Subcutaneous abdominal adipose tissue (tissue), 5 donors: ENCODE results near the gene KTI12.
A peak's percentile ranks its signal among the peaks of the same experiment; 100 is the strongest.
"Not testable (repeated sequence)": the region's sequence is repeated elsewhere in the genome, so short reads cannot be mapped to it uniquely, and the experiment has no call there.

ENCODE experiments used
- H3K27ac ChIP-seq: one replicate; pipeline ENCODE4 v1.7.0; 2013; ENCODE audit warnings: low read depth, mild to moderate bottlenecking, inconsistent platforms, low read length, moderate library complexity
- H3K27me3 ChIP-seq, 5 donors: one replicate each; pipeline ENCODE4 v1.7.0; 2013; ENCODE audit warnings: low read length in 5 of 5, inconsistent platforms in 1 of 5; ENCODE audit not compliant: control insufficient read depth in 5 of 5, insufficient read depth in 4 of 5
- H3K36me3 ChIP-seq, 5 donors: one replicate each; pipeline ENCODE4 v1.7.0; 2013; ENCODE audit warnings: low read length in 5 of 5; ENCODE audit not compliant: control insufficient read depth in 5 of 5, insufficient read depth in 5 of 5
- H3K4me1 ChIP-seq, 5 donors: one replicate each; pipeline ENCODE4 v1.7.0; 2013; ENCODE audit warnings: low read length in 5 of 5, mild to moderate bottlenecking in 3 of 5, moderate library complexity in 1 of 5; ENCODE audit not compliant: control insufficient read depth in 5 of 5, insufficient read depth in 5 of 5
- H3K4me3 ChIP-seq, 5 donors: one replicate each; pipeline ENCODE4 v1.7.0; 2013; ENCODE audit warnings: low read length in 5 of 5, low read depth in 1 of 5
- H3K9ac ChIP-seq, 5 donors: one replicate each; pipeline ENCODE4 v1.7.0; 2013; ENCODE audit warnings: low read length in 5 of 5, mild to moderate bottlenecking in 4 of 5, moderate library complexity in 3 of 5
- H3K9me3 ChIP-seq, 5 donors: one replicate each; pipeline ENCODE4 v1.7.0; 2013; ENCODE audit warnings: low read length in 5 of 5; ENCODE audit not compliant: control insufficient read depth in 5 of 5
- donor health status: healthy.
- donor health status: healthy.
- donor health status: healthy.
- donor health status: healthy.
- donor health status: healthy.

KTI12 gene

GRCh38 chr1:52033190-52034049, at the start of gene KTI12:
TSS of gene KTI12 (minus strand) at chr1:52033810. CDS start at chr1:52033761, 49 bp downstream.
- H3K4me3 ChIP-seq = peak within 1 kb of the TSS; percentile 90 to 100 (median 100)
- peaks cover 0 to 11% (median 5%) of the 10 kb centered on the region in 5 donors for H3K36me3 ChIP-seq
- H3K9me3 ChIP-seq = no peaks in the 10 kb centered on the region
- peak within 1 kb of the TSS; percentile 77 to 93 (median 88) for H3K9ac ChIP-seq
- no peaks in the 10 kb centered on the region for H3K27me3 ChIP-seq
- H3K27ac ChIP-seq = peak within 1 kb of the TSS; percentile 68
- H3K4me1 ChIP-seq = peaks cover 8 to 45% (median 26%) of the 10 kb centered on the region in 5 donors

GRCh38 chr1:52080014-52080415, 46.4 kb upstream of the KTI12 start:
- Histone ChIP-seq H3K36me3 (peaks cover 10 to 27% (median 20%) of the 10 kb centered on the region in 5 donors), H3K4me1 (no peaks in the 10 kb centered on the region), H3K27ac (no peak overlapping the region), H3K27me3 (no peaks in the 10 kb centered on the region), H3K9ac (no peak overlapping the region), H3K4me3 (no peak overlapping the region), H3K9me3 (no peaks in the 10 kb centered on the region)

DNA sequence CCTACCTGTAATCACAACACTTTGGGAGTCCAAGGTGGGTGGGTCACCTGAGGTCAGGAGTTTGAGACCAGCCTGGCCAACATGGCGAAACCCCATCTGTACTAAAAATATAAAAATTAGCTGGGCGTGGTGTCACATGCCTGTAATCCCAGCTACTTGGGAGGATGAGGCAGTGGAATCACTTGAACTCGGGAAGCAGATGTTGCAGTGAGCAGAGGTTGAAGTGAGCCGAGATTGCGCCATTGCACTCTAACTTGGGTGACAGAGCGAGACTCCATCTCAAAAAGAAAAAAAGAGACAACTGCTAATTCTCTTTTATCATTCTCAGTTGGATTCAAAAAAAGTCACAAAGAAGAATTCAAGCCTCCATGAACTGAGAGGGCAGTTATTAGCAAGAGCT, 43.7 kb upstream of the KTI12 start:
- H3K4me1 ChIP-seq, H3K27me3 ChIP-seq, H3K27ac ChIP-seq, H3K9me3 ChIP-seq, H3K4me3 ChIP-seq, H3K9ac ChIP-seq: not testable (repeated sequence)
- peaks cover 14 to 29% (median 23%) of the 10 kb centered on the region in 5 donors for H3K36me3 ChIP-seq

GRCh38 chr1:52072291-52072690, 38.7 kb upstream of the KTI12 start:
- no peak overlapping the region for H3K27ac ChIP-seq
- H3K4me1 ChIP-seq = peaks cover 0 to 1% (median 0%) of the 10 kb centered on the region in 5 donors
- H3K27me3 ChIP-seq = no peaks in the 10 kb centered on the region
- H3K36me3 ChIP-seq = peaks cover 17 to 31% (median 23%) of the 10 kb centered on the region in 5 donors
- H3K9me3 ChIP-seq = no peaks in the 10 kb centered on the region
- H3K4me3 ChIP-seq = no peak overlapping the region
- no peak overlapping the region for H3K9ac ChIP-seq

DNA sequence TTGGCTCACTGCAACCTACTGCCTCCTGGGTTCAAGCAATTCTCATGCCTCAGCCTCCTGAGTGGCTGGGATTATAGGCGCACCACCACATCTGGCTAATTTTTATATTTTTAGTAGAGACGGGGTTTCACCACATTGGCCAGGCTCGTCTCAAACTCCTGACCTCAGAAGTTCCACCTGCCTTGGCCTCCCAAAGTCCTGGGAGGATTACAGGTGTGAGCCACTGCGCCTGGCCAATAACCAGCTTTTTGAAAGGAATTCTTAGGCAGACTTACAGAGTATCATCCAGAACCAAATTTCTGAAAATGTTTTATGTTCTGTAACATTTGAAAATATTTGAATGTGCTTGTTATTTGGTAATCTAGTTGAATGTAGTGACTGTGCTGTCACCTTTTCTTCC, 37.1 kb upstream of the KTI12 start:
- no peaks in the 10 kb centered on the region for H3K9me3 ChIP-seq
- H3K36me3 ChIP-seq = peaks cover 18 to 39% (median 28%) of the 10 kb centered on the region in 5 donors
- no peak overlapping the region for H3K4me3 ChIP-seq
- H3K27ac ChIP-seq = no peak overlapping the region
- H3K27me3 ChIP-seq = no peaks in the 10 kb centered on the region
- peaks cover 0 to 1% (median 0%) of the 10 kb centered on the region in 5 donors for H3K4me1 ChIP-seq
- H3K9ac ChIP-seq = no peak overlapping the region

GRCh38 chr1:52063192-52063591, 29.6 kb upstream of the KTI12 start:
- no peak overlapping the region for H3K4me3 ChIP-seq
- no peak overlapping the region for H3K9ac ChIP-seq
- peaks cover 34 to 65% (median 55%) of the 10 kb centered on the region in 5 donors for H3K36me3 ChIP-seq
- H3K9me3 ChIP-seq = no peaks in the 10 kb centered on the region
- H3K27me3 ChIP-seq = no peaks in the 10 kb centered on the region
- peaks cover 0 to 23% (median 12%) of the 10 kb centered on the region in 5 donors for H3K4me1 ChIP-seq
- H3K27ac ChIP-seq = no peak overlapping the region

DNA sequence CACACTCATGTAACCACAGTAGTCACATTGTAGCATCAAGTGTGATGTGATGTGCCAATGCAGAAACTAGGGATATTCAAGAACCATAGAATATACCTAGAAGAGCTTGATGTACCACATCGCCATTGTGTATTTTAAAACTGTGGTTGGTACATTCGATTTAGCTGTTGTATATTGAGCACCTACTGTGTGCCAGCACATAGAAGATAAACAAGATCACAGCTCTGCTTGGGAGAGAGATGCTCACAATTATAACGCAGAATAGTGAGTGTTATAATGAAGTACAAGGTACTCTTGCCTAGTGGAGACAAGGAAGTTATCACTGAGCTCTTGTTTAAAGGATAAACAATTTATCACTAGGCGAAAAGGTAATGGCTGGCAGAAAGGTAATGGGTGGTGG, 27.2 kb upstream of the KTI12 start:
- Histone ChIP-seq H3K36me3 (peaks cover 30 to 47% (median 40%) of the 10 kb centered on the region in 5 donors), H3K27ac (no peak overlapping the region), H3K9ac (no peak overlapping the region), H3K9me3 (no peaks in the 10 kb centered on the region), H3K4me1 (peaks cover 2 to 43% (median 32%) of the 10 kb centered on the region in 5 donors), H3K4me3 (no peak overlapping the region), H3K27me3 (no peaks in the 10 kb centered on the region)

DNA sequence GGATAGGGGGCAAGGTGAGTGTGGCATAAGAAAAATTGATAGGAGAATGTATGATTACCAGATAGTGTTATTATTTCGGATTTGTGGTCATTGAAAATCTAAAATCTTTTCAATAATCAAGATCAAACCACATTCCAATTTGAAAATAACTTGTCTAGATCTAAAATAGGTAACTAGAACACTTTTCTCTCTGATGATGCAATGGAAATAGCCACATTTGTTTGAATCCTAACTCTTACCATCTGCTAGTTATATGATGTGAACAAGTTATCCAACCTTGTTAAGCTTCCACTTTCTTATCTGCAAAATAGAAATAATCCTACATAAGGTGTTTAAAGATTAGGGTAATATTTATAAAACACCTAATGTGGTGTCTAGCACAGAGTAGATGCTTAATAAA, 26.3 kb upstream of the KTI12 start:
- H3K27ac ChIP-seq = peak overlapping the region; percentile 92
- H3K27me3 ChIP-seq = no peaks in the 10 kb centered on the region
- no peaks in the 10 kb centered on the region for H3K9me3 ChIP-seq
- no peak overlapping the region for H3K4me3 ChIP-seq
- peak overlapping the region in 1 of 5 donors; percentile 34 for H3K9ac ChIP-seq
- peaks cover 2 to 51% (median 40%) of the 10 kb centered on the region in 5 donors for H3K4me1 ChIP-seq
- H3K36me3 ChIP-seq = peaks cover 28 to 37% (median 33%) of the 10 kb centered on the region in 5 donors

DNA sequence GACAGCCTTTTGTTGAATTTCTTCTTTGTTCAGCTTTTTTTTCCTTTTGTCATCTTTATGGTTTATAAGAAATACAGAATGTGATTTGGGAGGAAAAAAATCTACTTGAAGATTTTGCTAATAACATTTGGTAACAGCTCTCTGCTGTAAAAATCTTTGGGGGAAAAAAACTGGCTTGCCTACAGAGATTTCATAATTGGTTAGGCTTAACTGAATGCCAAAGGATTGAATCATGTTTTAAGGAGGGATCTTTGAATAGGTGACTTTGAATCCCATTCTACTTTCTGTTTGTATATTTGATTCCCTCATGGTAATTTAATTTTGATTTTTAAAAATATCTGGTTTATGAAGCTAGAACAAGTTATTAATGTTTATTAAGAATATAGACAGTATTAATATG, 25.7 kb upstream of the KTI12 start:
- peaks cover 4 to 56% (median 46%) of the 10 kb centered on the region in 5 donors for H3K4me1 ChIP-seq
- peak overlapping the region in 1 of 5 donors; percentile 22 for H3K4me3 ChIP-seq
- peak overlapping the region; percentile 92 for H3K27ac ChIP-seq

GRCh38 chr1:52057876-52058415, 24.3 kb upstream of the KTI12 start:
- Histone ChIP-seq H3K9me3 (no peaks in the 10 kb centered on the region), H3K36me3 (peaks cover 13 to 22% (median 18%) of the 10 kb centered on the region in 5 donors), H3K9ac (peak overlapping the region in 1 of 5 donors; percentile 43), H3K4me3 (peak overlapping the region in 4 of 5 donors; percentile 94 to 97 (median 96)), H3K4me1 (peaks cover 7 to 61% (median 53%) of the 10 kb centered on the region in 5 donors), H3K27ac (peak overlapping the region; percentile 92), H3K27me3 (no peaks in the 10 kb centered on the region)

More for the DNA sequence above, 25.7 kb upstream of the KTI12 start:
- Histone ChIP-seq H3K36me3 (peaks cover 23 to 32% (median 29%) of the 10 kb centered on the region in 5 donors), H3K27me3 (no peaks in the 10 kb centered on the region), H3K9me3 (no peaks in the 10 kb centered on the region), H3K9ac (peak overlapping the region in 2 of 5 donors; percentile 0 to 34)
